RWPE1 (cell line): ENCODE data around the gene LHX5.

Experiments used
- CTCF ChIA-PET: fragments of 350-600 bp; sonication (Branson Sonifier 250); formaldehyde crosslinking; extraction: SDS; loops from one replicate; lab custom pipeline; 2021; lab: Yijun Ruan, JAX
- POLR2A ChIA-PET: fragments of 400-600 bp; formaldehyde crosslinking; extraction: SDS; loops from one replicate; lab custom pipeline; 2020; ENCODE audit warnings: antibody characterized with exemption; ENCODE audit not compliant: low non-redundant PET; lab: Yijun Ruan, JAX
- DNase-seq: peaks from one replicate; pipeline ENCODE4 v3.0.0; 2012; ENCODE audit warnings: low spot score
- H3K27ac ChIP-seq: fragments of 450-650 bp; 2 replicates; pipeline ENCODE4 v1.5.1; 2017
- TF ChIP-seq, protein P1 (sequence below): fragments of 450-650 bp; conservative IDR thresholded peaks from 2 replicates; pipeline ENCODE4 v1.5.1; 2017; ENCODE audit warnings: low read depth, mild to moderate bottlenecking

LHX5 gene

DNA sequence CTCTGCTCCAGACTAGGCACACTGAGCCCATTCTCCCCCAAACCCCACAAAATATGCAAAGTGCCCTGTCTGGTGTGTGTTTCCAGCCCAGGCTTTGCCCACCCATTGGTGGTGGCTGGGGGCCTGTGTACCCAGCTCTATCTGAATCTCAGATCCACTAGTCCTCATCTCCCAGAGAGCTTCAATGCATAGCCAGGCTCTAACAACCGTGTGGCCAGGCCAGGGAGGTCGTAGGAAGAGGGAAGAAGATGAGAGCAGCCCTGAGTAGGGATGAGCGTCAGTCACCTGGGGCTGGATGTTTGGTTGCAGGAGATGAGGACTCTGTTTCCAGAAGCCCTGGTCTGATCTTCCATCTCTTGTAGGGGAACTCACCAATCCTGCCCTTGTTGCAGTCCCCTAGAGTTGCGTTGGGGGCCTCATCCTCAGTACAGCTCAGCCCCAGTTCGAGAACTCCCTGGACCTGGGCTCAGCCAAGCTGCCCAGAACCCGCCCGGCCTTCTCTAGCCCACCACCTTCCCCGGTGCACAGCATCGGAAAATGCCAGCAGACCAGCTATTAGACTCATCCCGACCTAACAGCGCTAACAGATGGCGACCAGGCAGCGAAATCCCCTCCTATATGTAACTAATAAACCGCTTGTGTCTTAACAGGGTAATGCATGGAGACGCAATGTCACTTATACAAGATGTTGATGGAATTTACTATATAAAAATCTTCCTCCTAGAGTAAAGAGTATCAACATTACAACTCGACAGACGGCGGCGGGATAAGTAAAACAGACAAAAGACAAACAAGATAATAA is 3.2 kb upstream of the LHX5 start:
- no peak for DNase-seq
- no peak overlapping the region for H3K27ac ChIP-seq
- TF ChIP-seq, protein P1, sequence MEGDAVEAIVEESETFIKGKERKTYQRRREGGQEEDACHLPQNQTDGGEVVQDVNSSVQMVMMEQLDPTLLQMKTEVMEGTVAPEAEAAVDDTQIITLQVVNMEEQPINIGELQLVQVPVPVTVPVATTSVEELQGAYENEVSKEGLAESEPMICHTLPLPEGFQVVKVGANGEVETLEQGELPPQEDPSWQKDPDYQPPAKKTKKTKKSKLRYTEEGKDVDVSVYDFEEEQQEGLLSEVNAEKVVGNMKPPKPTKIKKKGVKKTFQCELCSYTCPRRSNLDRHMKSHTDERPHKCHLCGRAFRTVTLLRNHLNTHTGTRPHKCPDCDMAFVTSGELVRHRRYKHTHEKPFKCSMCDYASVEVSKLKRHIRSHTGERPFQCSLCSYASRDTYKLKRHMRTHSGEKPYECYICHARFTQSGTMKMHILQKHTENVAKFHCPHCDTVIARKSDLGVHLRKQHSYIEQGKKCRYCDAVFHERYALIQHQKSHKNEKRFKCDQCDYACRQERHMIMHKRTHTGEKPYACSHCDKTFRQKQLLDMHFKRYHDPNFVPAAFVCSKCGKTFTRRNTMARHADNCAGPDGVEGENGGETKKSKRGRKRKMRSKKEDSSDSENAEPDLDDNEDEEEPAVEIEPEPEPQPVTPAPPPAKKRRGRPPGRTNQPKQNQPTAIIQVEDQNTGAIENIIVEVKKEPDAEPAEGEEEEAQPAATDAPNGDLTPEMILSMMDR = no peak
- POLR2A ChIA-PET = no interaction called here
- CTCF ChIA-PET = interaction anchor here (1.6 kb wide), 1 partner anchor 13 kb away, joined by 6 read pairs; no protein-coding TSS in a partner anchor

DNA sequence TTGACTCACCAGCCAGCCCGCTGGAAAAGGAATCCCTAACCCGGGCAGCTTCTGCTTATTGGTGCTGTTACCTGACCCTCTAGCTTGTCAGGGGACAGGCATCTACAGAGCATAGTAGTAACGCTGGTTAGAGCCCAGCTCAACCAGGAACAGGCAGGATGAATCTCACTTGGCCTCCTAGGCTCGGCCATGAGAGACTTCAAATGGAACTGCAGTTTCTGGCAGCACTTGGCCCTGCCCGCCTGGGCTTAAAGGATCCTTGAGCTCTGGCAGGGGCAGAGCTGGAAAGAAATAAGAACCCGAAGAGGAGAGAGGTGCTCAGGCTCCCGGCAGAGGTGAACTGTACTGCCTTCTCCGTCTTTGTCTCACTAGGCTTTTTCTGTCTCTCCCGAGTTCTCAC is 2.3 kb upstream of the LHX5 start:
- CTCF ChIA-PET = interaction anchor here (0.6 kb wide), 1 partner anchor 438 kb away, joined by 3 read pairs; no protein-coding TSS in a partner anchor
- TF ChIP-seq, protein P1 = no peak
- POLR2A ChIA-PET = no interaction called here

GRCh38 chr12:113473400-113473799 is 1.7 kb upstream of the LHX5 start:
- TF ChIP-seq, protein P1 = no peak
- CTCF ChIA-PET = no interaction called here
- POLR2A ChIA-PET = no interaction called here
- no peak overlapping the region for H3K27ac ChIP-seq
- DNase-seq = no peak

More for the DNA sequence above, 2.3 kb upstream of the LHX5 start:
- no peak for DNase-seq
- no peak overlapping the region for H3K27ac ChIP-seq

DNA sequence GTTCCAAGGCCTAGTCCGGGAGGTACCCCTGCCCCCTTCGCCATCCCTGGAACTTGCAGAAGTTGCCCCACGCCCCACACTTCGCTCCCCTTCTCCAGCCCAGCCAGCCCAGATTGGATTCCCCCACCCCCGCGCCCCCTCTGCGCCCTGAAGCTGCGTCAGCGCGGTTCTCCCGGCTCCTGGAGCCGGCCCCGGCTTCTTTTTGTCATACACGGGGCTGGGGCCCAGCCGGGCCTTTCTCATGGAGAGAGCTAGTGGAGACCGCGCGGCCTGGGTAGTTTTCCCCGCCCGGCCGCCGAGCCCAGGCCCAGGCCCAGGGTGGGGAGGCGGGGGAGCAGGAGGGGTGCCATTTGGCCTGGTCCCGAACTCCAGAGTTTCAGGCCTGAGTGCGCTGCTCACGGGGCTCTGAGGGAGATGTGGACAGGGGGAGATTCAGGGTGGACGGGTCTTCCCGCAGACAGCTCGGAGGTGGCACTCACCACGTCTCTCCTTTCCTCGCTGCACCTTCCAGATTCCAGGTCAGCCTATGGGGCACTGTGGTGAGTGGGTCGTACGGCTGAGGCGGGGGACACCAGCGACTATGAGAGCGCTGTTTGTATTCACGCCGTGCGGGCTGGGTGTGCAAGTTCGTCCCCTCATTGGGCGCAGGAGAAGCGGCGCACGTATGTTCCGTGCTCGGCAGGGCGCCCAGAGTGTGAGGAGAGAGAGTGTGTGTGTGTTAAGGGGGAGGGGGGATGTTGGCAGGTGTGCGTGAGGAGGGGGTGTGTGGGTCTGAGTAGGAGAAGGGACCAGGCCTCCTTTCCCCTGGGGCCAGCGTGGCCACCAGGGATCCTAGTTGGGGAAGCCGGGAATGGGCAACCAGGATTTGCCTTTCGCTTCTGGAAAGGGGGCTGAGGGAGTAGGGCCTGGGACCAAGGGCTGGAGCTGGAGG is 785 bp upstream of the LHX5 start:
- no peak for DNase-seq
- POLR2A ChIA-PET = interaction anchor here (0.6 kb wide), 1 partner anchor 59 kb away, joined by 6 read pairs; no protein-coding TSS in a partner anchor
- no peak overlapping the region for H3K27ac ChIP-seq
- TF ChIP-seq, protein P1 = no peak
- CTCF ChIA-PET = interaction anchor here (0.7 kb wide), 1 partner anchor 97 kb away, joined by 3 read pairs; no protein-coding TSS in a partner anchor

DNA sequence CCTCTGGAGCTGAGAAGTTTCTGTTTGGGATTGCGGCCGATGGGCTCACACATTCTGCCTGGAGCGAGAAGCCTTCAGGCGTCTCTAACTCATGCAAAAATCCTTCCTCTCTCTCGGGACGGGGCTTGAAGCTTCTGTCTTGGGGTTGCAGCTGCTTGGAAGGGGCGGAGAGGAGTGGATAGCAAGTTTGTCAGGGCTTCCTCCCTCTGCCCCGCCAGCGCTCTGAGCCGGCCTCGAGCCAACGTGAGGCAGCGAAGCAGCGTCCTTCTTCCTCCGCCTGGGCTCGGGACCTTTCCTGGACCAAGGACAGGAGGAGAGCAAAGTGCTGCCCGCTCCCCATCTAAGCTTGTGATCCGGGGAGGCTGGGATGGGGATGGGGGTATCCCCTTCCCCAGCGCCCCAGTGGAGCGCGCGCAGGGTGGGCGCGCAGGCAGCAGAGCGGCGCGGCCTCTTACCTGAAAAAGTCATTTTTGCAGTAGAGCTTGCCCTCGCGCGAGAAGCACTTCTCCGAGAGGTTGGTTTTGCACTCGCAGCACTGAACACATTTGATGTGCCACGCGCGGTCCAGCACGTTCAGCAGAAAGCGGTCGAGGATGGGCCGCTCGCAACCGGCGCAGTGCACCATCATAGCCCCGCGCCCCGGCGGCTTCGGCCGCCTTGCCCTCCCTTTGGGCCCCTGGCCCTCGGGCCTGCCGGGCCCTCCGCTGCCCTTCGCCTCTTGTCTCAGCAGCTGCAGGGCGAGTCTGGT is 626 bp downstream of the LHX5 start:
- ChIA-PET CTCF (no interaction called here), POLR2A (no interaction called here)
- no peak for DNase-seq
- no peak overlapping the region for H3K27ac ChIP-seq
- TF ChIP-seq, protein P1 = no peak
